ENCODE results near the gene EXTL2. TPM values are rescaled to one million over a fixed set of nuclear protein-coding genes. Genes with fewer than 3 reads are reported as not detected.

EXTL2 gene
- total and polyA plus RNA-seq, 10 of the 15 experiments (the other 5 are each of a cell fraction or from before 2014, with no cell fraction given) = 10.2 to 51.1 (median 16.2) TPM

GRCh38 chr1:100862591-100862990 lies 32.1 kb downstream of the EXTL2 start:
- ATAC-seq = no peak
- Histone ChIP-seq H3K36me3 (ENCODE audit: control insufficient read depth in 2 of 2, insufficient read depth in 2 of 2, low read length in 1 of 2) (no peaks in the 10 kb centered on the region), H3K9ac (ENCODE audit: control insufficient read depth, insufficient read depth, low read length) (no peak overlapping the region), H4K20me1 (ENCODE audit: control insufficient read depth, insufficient read depth) (no peaks in the 10 kb centered on the region), H3K79me2 (ENCODE audit: control insufficient read depth, insufficient read depth, low read length) (no peaks in the 10 kb centered on the region), H3K4me1 (ENCODE audit: control insufficient read depth, insufficient read depth, low read length) (no peaks in the 10 kb centered on the region), H3K4me3 (no peak overlapping the region), H2AFZ (ENCODE audit: control insufficient read depth, low read depth, low read length) (no peak overlapping the region), H3K27me3 (replicated peaks in 1 of 2; ENCODE audit: control insufficient read depth in 2 of 2, insufficient read depth in 2 of 2, low read length in 1 of 2) (peaks cover 0 to 5% of the 10 kb centered on the region in 2 experiments; a peak in 1 of 4 replicates), H3K9me3 (replicated peaks; ENCODE audit: control insufficient read depth, insufficient read depth, low read length) (no peaks in the 10 kb centered on the region), H3K4me2 (ENCODE audit: control insufficient read depth, insufficient read depth) (no peak overlapping the region), H3K27ac (ENCODE audit: control insufficient read depth, insufficient read depth) (no peak overlapping the region)
- POLR2A ChIA-PET = no interaction called here
- intact Hi-C loops (cut with micrococcal nuclease; ENCODE audit: unreplicated experiment) (no loop called here), in situ Hi-C loops (cut with MboI) (loop anchor here (10.0 to 25.0 kb wide), 2 partner anchors 588 to 1675 kb away; no protein-coding TSS in a partner anchor)
- TF ChIP-seq NR2C2 (IDR thresholded peaks at IDR 0.05; ENCODE audit: borderline replicate concordance, control insufficient read depth, insufficient read length, low read depth) (no peak), TCF3 (IDR thresholded peaks at IDR 0.05; ENCODE audit: borderline replicate concordance, insufficient read depth, low read depth, low read length) (no peak)
- BruUV-seq (replicated peaks) = no TSS peak
- SMC1A ChIA-PET (ENCODE audit: uncharacterized antibody, unreplicated experiment) = interaction anchor here (1.2 to 2.7 kb wide), 2 partner anchors 35 to 399 kb away, joined by 3 to 14 read pairs; no protein-coding TSS in a partner anchor
- RAD21 ChIA-PET (ENCODE audit: unreplicated experiment) = interaction anchor here (2.2 kb wide), 1 partner anchor 399 kb away, joined by 9 read pairs; no protein-coding TSS in a partner anchor
- WGBS (ENCODE audit: insufficient coverage, insufficient replicate concordance, low lambda C conversion rate, missing lambda C conversion rate) = 58% methylated on average over 2 of the region's 2 CpGs
- no peak for DNase-seq (ENCODE audit: low read depth, low spot score)
- CTCF ChIA-PET = interaction anchor here (0.8 to 9.4 kb wide), 6 partner anchors 17 to 426 kb away, joined by 3 to 261 read pairs (median 4); no protein-coding TSS in a partner anchor
- FAIRE-seq = no peak

GRCh38 chr1:100861379-100861778 lies 33.3 kb downstream of the EXTL2 start:
- 81% methylated on average over 1 of the region's 1 CpG for WGBS (ENCODE audit: insufficient coverage, insufficient replicate concordance, low lambda C conversion rate, missing lambda C conversion rate)
- intact Hi-C loops (cut with micrococcal nuclease; ENCODE audit: unreplicated experiment) (no loop called here), in situ Hi-C loops (cut with MboI) (loop anchor here (10.0 to 25.0 kb wide), 2 partner anchors 587 to 1674 kb away; no protein-coding TSS in a partner anchor)
- FAIRE-seq = no peak
- ChIA-PET CTCF (no interaction called here), POLR2A (no interaction called here), RAD21 (ENCODE audit: unreplicated experiment) (no interaction called here), SMC1A (ENCODE audit: uncharacterized antibody, unreplicated experiment) (interaction anchor here (0.6 kb wide), 1 partner anchor 255 kb away, joined by 3 read pairs; no protein-coding TSS in a partner anchor)
- Histone ChIP-seq H4K20me1 (ENCODE audit: control insufficient read depth, insufficient read depth) (no peaks in the 10 kb centered on the region), H3K4me1 (ENCODE audit: control insufficient read depth, insufficient read depth, low read length) (no peaks in the 10 kb centered on the region), H3K9me3 (replicated peaks; ENCODE audit: control insufficient read depth, insufficient read depth, low read length) (no peaks in the 10 kb centered on the region), H3K4me3 (no peak overlapping the region), H3K27ac (ENCODE audit: control insufficient read depth, insufficient read depth) (no peak overlapping the region), H3K79me2 (ENCODE audit: control insufficient read depth, insufficient read depth, low read length) (no peaks in the 10 kb centered on the region), H3K27me3 (replicated peaks in 1 of 2; ENCODE audit: control insufficient read depth in 2 of 2, insufficient read depth in 2 of 2, low read length in 1 of 2) (peaks cover 0 to 5% of the 10 kb centered on the region in 2 experiments; a peak in 1 of 4 replicates), H2AFZ (ENCODE audit: control insufficient read depth, low read depth, low read length) (no peak overlapping the region), H3K4me2 (ENCODE audit: control insufficient read depth, insufficient read depth) (no peak overlapping the region), H3K9ac (ENCODE audit: control insufficient read depth, insufficient read depth, low read length) (no peak overlapping the region), H3K36me3 (ENCODE audit: control insufficient read depth in 2 of 2, insufficient read depth in 2 of 2, low read length in 1 of 2) (no peaks in the 10 kb centered on the region)
- no peak for TF ChIP-seq CHD2 (IDR thresholded peaks at IDR 0.05; ENCODE audit: borderline replicate concordance, low read depth, low read length)
- TF ChIP-seq RCOR1 (conservative IDR thresholded peaks at IDR 0.05; ENCODE audit: low read depth, low read length) = no peak
- no peak for TF ChIP-seq TCF12 (IDR thresholded peaks at IDR 0.05; ENCODE audit: low read depth, low read length)
- TF ChIP-seq RB1 (IDR thresholded peaks at IDR 0.05; ENCODE audit: borderline replicate concordance) = no peak
- no peak for TF ChIP-seq ATF7 (IDR thresholded peaks at IDR 0.05; ENCODE audit: low read depth)
- no peak for TF ChIP-seq E4F1 (IDR thresholded peaks at IDR 0.05; ENCODE audit: borderline replicate concordance, partially characterized antibody)
- TF ChIP-seq NKRF (conservative IDR thresholded peaks at IDR 0.05) = no peak
- no peak for TF ChIP-seq DPF2 (IDR thresholded peaks at IDR 0.05)
- TF ChIP-seq SRF (IDR thresholded peaks at IDR 0.05; ENCODE audit: low read depth in 2 of 2, low read length in 2 of 2) = no peak
- BruUV-seq (replicated peaks) = no TSS peak
- ATAC-seq = no peak
- DNase-seq (ENCODE audit: low read depth, low spot score) = no peak
